WERI-Rb-1 (cell line): ENCODE results near the gene UNC5A.

ENCODE experiments used
- DNase-seq: peaks from one replicate; pipeline ENCODE4 v3.0.0-alpha.2; 2020
- H3K27ac ChIP-seq: fragments of 250-450 bp; sonication (Bioruptor Pico); 2 replicates; pipeline ENCODE4 v1.5.1; 2020; ENCODE audit warnings: mild to moderate bottlenecking, moderate library complexity
- H3K27me3 ChIP-seq: fragments of 250-450 bp; sonication (Bioruptor Pico); 2 replicates; pipeline ENCODE4 v1.5.1; 2021; ENCODE audit warnings: mild to moderate bottlenecking, low read depth, moderate library complexity; ENCODE audit not compliant: insufficient read depth, severe bottlenecking
- H3K36me3 ChIP-seq: fragments of 250-450 bp; sonication (Bioruptor Pico); 2 replicates; pipeline ENCODE4 v1.5.1; 2020; ENCODE audit warnings: mild to moderate bottlenecking, moderate library complexity
- H3K4me3 ChIP-seq: 2 replicates; pipeline ENCODE4 v1.5.1; 2011; ENCODE audit warnings: low read depth, mild to moderate bottlenecking, control low read depth, low read length
- H3K9me3 ChIP-seq: fragments of 250-450 bp; sonication (Bioruptor Pico); 2 replicates; pipeline ENCODE4 v1.5.1; 2021; ENCODE audit warnings: mild to moderate bottlenecking, moderate library complexity; ENCODE audit not compliant: severe bottlenecking
- TF ChIP-seq, protein P1 (sequence below): IDR thresholded peaks from 2 replicates; pipeline ENCODE4 v1.5.1; 2011; ENCODE audit warnings: low read depth, mild to moderate bottlenecking, control low read depth, inconsistent platforms, low read length

Gene UNC5A

DNA sequence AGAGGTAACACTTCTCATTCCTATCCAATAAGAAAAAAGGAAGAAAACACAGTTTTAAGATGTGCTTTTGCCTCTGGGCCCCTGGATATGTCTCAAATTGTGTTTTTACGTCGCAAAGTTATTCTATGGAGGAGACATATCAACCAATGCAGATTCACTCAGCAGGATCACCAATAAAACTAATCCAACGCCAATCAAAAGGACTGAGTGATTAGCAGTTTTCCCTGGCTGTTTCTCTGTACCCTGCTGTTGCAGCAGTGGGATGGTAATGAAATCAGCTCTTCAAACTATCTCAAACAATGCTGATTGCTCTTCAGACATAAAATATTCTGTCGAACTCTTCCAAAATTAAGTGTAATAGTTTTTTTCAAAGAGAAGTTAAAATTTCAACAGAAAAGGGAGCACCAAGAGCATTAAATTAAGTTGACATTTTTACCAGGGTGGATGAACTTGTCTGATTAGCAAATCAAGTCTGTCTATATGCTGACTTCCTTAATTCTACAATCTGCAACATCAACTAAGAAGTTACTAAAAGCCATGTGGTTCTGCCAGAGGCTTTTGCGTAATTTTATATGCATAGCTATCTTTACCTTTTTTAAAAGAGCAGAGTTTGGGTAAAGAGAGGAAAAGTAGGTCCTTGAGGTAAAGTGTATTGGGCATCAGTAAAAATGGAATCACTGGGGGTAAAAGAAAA lies 98.5 kb downstream of the UNC5A start:
- Histone ChIP-seq H3K27ac (no peak overlapping the region), H3K9me3 (no peaks in the 10 kb centered on the region), H3K4me3 (no peak overlapping the region), H3K27me3 (no peaks in the 10 kb centered on the region), H3K36me3 (peaks cover 8% of the 10 kb centered on the region)
- TF ChIP-seq, protein P1, sequence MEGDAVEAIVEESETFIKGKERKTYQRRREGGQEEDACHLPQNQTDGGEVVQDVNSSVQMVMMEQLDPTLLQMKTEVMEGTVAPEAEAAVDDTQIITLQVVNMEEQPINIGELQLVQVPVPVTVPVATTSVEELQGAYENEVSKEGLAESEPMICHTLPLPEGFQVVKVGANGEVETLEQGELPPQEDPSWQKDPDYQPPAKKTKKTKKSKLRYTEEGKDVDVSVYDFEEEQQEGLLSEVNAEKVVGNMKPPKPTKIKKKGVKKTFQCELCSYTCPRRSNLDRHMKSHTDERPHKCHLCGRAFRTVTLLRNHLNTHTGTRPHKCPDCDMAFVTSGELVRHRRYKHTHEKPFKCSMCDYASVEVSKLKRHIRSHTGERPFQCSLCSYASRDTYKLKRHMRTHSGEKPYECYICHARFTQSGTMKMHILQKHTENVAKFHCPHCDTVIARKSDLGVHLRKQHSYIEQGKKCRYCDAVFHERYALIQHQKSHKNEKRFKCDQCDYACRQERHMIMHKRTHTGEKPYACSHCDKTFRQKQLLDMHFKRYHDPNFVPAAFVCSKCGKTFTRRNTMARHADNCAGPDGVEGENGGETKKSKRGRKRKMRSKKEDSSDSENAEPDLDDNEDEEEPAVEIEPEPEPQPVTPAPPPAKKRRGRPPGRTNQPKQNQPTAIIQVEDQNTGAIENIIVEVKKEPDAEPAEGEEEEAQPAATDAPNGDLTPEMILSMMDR: no peak
- DNase-seq: no peak

DNA sequence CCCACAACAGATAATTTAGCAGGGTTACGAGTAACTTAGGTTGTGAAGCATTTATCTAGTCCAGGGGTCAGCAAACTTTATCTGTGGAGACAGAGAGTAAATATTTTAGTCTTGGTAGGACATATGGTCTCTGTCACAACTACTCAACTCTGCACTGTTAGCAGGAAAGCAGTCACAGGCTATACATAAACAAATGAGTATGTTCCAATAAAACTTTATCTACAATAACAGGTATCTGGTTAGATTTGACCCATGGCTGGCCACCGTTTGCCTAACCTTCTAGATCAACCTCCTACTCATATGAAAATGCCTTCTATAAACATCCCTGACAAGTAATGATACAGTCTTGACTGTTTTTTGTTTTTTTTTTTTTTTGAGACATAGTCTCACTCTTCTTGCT lies 101.8 kb downstream of the UNC5A start:
- H3K36me3 ChIP-seq: peaks cover 4% of the 10 kb centered on the region
- no peak overlapping the region for H3K4me3 ChIP-seq
- no peak overlapping the region for H3K27ac ChIP-seq
- TF ChIP-seq, protein P1: no peak
- no peak for DNase-seq
- H3K27me3 ChIP-seq: no peaks in the 10 kb centered on the region
- no peaks in the 10 kb centered on the region for H3K9me3 ChIP-seq

DNA sequence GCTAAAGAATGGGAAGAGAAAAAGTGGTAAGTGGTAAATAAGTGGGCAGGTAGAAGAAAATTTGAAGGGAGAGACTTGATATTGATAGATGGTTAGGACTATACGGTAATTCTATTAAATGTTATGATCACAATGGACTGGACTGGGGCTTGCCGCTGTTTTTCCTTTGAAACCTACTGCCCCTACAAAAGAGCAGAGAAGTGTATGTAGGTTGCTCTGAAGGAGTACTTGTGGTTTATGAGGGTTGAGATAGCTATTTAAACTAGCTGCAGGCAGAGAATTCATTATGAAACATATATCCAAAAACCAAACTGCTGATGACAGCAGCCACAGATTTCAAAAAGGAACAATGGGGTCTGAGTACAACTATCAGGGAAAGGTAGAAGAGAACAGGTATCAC lies 105.5 kb downstream of the UNC5A start:
- Histone ChIP-seq H3K36me3 (no peaks in the 10 kb centered on the region), H3K9me3 (no peaks in the 10 kb centered on the region), H3K27ac (no peak overlapping the region), H3K27me3 (no peaks in the 10 kb centered on the region), H3K4me3 (no peak overlapping the region)
- DNase-seq: no peak
- TF ChIP-seq, protein P1: no peak

DNA sequence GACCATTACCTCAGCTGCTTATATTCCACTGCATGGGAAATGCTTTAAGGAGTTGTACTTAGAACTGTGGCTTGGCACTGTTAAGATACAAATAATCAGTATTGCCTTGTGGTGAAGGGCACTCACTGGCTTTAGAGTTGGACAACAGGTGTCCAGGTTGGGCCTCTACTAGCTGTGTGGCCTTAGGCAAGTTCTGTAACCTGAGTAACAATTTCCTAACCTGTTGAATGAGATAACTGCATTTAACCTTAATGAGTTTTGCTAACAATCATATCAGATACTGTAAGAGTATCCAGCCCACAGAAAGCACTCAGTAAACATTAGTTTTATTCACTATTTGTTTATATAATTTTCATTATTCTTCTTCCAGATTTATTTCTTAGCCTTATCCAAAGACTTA lies 106.0 kb downstream of the UNC5A start:
- Histone ChIP-seq H3K9me3 (no peaks in the 10 kb centered on the region), H3K27me3 (no peaks in the 10 kb centered on the region), H3K36me3 (no peaks in the 10 kb centered on the region), H3K4me3 (no peak overlapping the region), H3K27ac (no peak overlapping the region)
- no peak for DNase-seq
- TF ChIP-seq, protein P1: no peak

DNA sequence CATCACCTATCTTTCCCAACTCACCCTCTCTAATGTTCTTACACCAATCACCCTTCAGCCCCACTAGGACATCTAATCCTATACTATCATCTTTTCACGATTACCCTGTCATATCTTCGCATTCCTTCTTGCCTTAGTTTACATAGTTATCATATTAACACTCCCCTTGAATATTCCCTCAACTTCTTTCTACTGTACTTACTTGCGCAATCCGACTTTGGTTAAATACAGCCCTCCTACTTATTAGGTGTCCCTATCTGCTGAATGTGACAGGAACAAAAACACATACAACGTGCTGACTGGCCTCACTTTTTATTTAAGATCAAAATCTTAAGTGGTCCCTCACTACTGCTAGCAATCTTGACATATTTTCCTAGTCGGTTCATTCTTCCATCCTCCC lies 108.3 kb downstream of the UNC5A start:
- H3K36me3 ChIP-seq: no peaks in the 10 kb centered on the region
- DNase-seq: no peak
- TF ChIP-seq, protein P1: no peak
- H3K27me3 ChIP-seq: no peaks in the 10 kb centered on the region
- H3K4me3 ChIP-seq: no peak overlapping the region
- H3K9me3 ChIP-seq: no peaks in the 10 kb centered on the region
- H3K27ac ChIP-seq: no peak overlapping the region

DNA sequence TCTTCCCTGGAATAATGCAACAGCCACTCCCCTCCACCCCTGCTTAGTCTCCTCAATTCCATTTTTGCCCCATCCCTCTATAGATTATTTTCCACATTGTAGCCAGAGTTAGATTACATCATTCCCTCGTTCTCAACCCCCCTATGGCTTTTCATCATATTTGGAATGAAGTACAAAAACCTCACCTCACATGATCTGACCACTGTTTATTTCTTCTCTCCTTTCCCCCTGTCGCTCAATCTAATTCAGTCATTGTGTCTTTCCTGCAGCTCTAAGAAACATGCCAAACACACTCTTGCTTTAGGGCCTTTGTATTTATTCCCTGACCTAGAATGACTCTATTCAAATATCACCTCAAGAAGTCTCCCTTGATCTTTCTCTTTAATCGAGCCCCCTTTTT lies 111.4 kb downstream of the UNC5A start:
- Histone ChIP-seq H3K36me3 (no peaks in the 10 kb centered on the region), H3K27ac (no peak overlapping the region), H3K9me3 (no peaks in the 10 kb centered on the region), H3K27me3 (no peaks in the 10 kb centered on the region), H3K4me3 (no peak overlapping the region)
- DNase-seq: no peak
- TF ChIP-seq, protein P1: no peak
